Kidney (tissue), 14 donors: Measurements from ENCODE around the gene DOCK7. TPM values are rescaled to one million over a fixed set of nuclear protein-coding genes. Genes with fewer than 3 reads are reported as not detected.

Experiments
- DNase-seq, 5 donors: peaks; one replicate each; pipeline ENCODE4 v3.0.0-alpha.2; 2013 to 2020
- FAIRE-seq: peaks from 2 replicates; lab custom pipeline; 2012; peaks lifted over from hg19 to GRCh38; lab: Jason Lieb, UNC
- H3K27ac ChIP-seq, 2 donors: one replicate each; pipeline ENCODE4 v1.7.0; 2013; ENCODE audit warnings: low read depth in 2 of 2, low read length in 2 of 2, inconsistent platforms in 1 of 2
- H3K27me3 ChIP-seq: one replicate; pipeline ENCODE4 v1.7.1; 2013; ENCODE audit warnings: low read length, inconsistent platforms; ENCODE audit not compliant: control insufficient read depth, insufficient read depth
- H3K36me3 ChIP-seq, 3 donors: one replicate each; pipeline versions ENCODE4 v1.7.0 to v1.7.1; 2013; ENCODE audit warnings: low read length in 3 of 3, control low read depth in 1 of 3, inconsistent platforms in 1 of 3; ENCODE audit not compliant: insufficient read depth in 3 of 3, control insufficient read depth in 2 of 3
- H3K4me1 ChIP-seq, 3 donors: one replicate each; pipeline versions ENCODE4 v1.7.0 to v1.7.1; 2013; ENCODE audit warnings: low read length in 3 of 3, inconsistent platforms in 1 of 3, low read depth in 1 of 3; ENCODE audit not compliant: control insufficient read depth in 2 of 3, insufficient read depth in 2 of 3
- H3K4me3 ChIP-seq, 3 donors: one replicate each; pipeline versions ENCODE4 v1.7.0 to v1.8.1; 2013; ENCODE audit warnings: low read length in 3 of 3, control low read depth in 1 of 3, inconsistent platforms in 1 of 3
- H3K9ac ChIP-seq, 3 donors: one replicate each; pipeline versions ENCODE4 v1.7.0 to v1.7.1; 2013; ENCODE audit warnings: low read length in 3 of 3, control low read depth in 1 of 3, inconsistent platforms in 1 of 3
- H3K9me3 ChIP-seq, 3 donors: one replicate each; pipeline versions ENCODE4 v1.7.0 to v1.7.1; 2013; ENCODE audit warnings: low read length in 3 of 3, control low read depth in 1 of 3, inconsistent platforms in 1 of 3; ENCODE audit not compliant: control insufficient read depth in 2 of 3, insufficient read depth in 1 of 3
- intact Hi-C: fragments of 100-400 bp; cut with DNase I; formaldehyde crosslinking; loops from one replicate; pipeline ENCODE4 v1.11.1; 2022
- polyA plus RNA-seq: library from polyadenylated mRNA; stranded (reverse); fragments of 350-450 nt; fragmentation: Illumina TruSeq; extraction: RNeasy Lipid Tissue Mini Kit (QIAGEN cat#74804); gene quantifications from one replicate; pipeline ENCODE4 v1.2.3, GENCODE V29; 2014; ENCODE audit warnings: low read depth, low replicate concordance; ENCODE audit not compliant: insufficient read depth
- total RNA-seq: library from RNA; stranded (reverse); fragmentation: NEBNext Ultra II Directional; extraction: Animal tissue kit (Norgen Biotek cat#: 25700); gene quantifications from one replicate; pipeline ENCODE4 v1.2.1, GENCODE V29; 2021
- TF ChIP-seq, protein P1 (sequence below): IDR thresholded peaks from 3 replicates; pipeline ENCODE4 v1.5.1; 2012; ENCODE audit warnings: mild to moderate bottlenecking, moderate library complexity, borderline replicate concordance; ENCODE audit not compliant: insufficient read depth; ENCODE audit errors: extremely low read depth
- donor health status: control.
- donor health status: control.
- donor health status: control.
- donor health status: control.
- donor health status: control.
- donor health status: DM: yes; HTN: yes; CAD: no.
- donor health status: Normal renal cell carcinoma (clear cell type).

Gene DOCK7
- total and polyA plus RNA-seq, 2 donors from 2014 or later, result 11.0 to 34.0 TPM

DNA sequence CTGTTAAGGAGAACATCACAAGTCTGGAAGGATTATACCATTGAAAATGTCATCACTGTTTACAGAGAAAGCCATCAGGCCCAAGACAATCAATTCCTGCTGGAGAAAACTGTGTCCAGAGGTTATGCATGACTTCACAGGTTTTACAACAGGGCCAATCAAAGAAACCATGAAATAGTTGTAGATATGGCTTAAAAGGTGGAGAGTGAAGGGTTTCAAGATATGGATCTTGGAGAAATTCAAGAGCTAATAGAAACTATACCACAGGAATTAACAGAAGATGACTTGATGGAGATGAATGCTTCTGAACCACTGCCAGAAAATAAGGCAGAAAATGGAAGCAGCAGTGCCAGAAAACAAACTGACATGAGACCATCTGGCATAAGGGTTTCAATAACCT, 221.1 kb downstream of the DOCK7 start:
- Histone ChIP-seq H3K4me1 (no peaks in the 10 kb centered on the region), H3K36me3 (peaks cover 7 to 17% (median 7%) of the 10 kb centered on the region in 3 donors), H3K27ac (no peak overlapping the region), H3K9me3 (peaks cover 0 to 2% (median 0%) of the 10 kb centered on the region in 3 donors), H3K9ac (no peak overlapping the region), H3K4me3 (no peak overlapping the region), H3K27me3 (no peaks in the 10 kb centered on the region)
- TF ChIP-seq, protein P1, sequence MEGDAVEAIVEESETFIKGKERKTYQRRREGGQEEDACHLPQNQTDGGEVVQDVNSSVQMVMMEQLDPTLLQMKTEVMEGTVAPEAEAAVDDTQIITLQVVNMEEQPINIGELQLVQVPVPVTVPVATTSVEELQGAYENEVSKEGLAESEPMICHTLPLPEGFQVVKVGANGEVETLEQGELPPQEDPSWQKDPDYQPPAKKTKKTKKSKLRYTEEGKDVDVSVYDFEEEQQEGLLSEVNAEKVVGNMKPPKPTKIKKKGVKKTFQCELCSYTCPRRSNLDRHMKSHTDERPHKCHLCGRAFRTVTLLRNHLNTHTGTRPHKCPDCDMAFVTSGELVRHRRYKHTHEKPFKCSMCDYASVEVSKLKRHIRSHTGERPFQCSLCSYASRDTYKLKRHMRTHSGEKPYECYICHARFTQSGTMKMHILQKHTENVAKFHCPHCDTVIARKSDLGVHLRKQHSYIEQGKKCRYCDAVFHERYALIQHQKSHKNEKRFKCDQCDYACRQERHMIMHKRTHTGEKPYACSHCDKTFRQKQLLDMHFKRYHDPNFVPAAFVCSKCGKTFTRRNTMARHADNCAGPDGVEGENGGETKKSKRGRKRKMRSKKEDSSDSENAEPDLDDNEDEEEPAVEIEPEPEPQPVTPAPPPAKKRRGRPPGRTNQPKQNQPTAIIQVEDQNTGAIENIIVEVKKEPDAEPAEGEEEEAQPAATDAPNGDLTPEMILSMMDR, result no peak
- DNase-seq (no peak), FAIRE-seq (no peak)
- intact Hi-C loops, result no loop called here

DNA sequence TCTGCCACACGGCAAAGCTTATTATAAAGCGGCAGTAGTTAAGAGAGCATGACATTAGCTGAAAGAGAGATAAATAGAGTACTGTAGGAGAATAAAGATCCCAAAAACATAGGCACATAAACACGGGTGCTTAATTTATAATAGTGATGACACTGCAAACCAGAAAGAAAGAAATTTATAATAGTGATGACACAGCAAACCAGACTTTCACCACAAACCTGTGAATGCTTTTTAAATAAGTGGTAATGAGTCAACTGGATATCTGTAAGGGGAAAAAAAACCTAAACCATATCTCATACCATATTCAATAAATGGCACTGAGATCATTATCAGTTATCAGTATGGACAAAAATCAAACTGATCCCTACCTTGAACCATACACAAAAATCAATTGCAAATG, 225.8 kb downstream of the DOCK7 start:
- intact Hi-C loops, result no loop called here
- TF ChIP-seq, protein P1, result no peak
- Histone ChIP-seq H3K4me1 (no peaks in the 10 kb centered on the region), H3K9me3 (no peaks in the 10 kb centered on the region), H3K9ac (no peak overlapping the region), H3K27ac (no peak overlapping the region), H3K27me3 (no peaks in the 10 kb centered on the region), H3K36me3 (peaks cover 0 to 10% (median 8%) of the 10 kb centered on the region in 3 donors), H3K4me3 (no peak overlapping the region)
- FAIRE-seq, result no peak
- DNase-seq, result no peak

DNA sequence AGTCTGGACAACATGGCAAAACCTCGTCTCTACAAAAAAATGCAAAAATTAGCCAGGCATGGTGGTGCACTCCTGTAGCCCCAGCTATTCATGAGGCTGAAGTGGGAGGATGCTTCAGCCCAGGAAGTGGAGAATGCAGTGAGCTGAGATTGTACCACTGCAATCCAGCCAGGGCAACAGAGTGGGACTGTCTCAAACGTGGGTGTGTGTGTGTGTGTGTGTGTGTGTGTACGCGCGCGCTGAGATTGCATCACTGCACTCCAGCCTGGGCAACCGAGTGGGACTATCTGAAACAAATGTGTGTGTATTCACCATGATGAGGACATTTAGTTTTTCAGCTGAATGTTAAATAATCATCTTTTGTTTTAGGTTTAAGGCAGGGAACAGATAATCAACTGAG, 230.2 kb downstream of the DOCK7 start:
- no peak for DNase-seq
- Histone ChIP-seq H3K9me3 (no peaks in the 10 kb centered on the region), H3K4me1 (no peaks in the 10 kb centered on the region), H3K36me3 (peaks cover 0 to 20% (median 5%) of the 10 kb centered on the region in 3 donors), H3K4me3 (no peak overlapping the region), H3K27me3 (no peaks in the 10 kb centered on the region), H3K27ac (no peak overlapping the region), H3K9ac (no peak overlapping the region)
- FAIRE-seq, result no peak
- TF ChIP-seq, protein P1, result no peak
- intact Hi-C loops, result no loop called here

DNA sequence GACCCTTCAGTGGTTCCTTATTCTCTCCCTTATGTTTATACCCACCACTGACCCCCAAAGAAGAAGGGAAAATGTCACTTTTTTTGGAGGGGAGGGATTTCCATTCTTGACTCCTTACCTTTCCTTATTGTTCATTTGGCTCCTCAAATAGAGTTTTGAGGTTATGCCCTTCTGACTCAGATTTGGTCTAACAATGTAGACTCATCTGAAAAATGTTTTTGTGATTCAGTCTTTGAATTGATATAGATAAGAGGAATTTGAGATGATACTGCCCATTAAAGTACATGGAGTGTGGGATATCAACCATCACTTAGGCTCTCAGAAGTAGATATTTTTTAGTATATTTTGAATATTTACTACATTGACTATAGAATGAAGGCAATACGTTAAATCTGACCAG, 235.2 kb downstream of the DOCK7 start:
- intact Hi-C loops, result no loop called here
- Histone ChIP-seq H3K4me1 (no peaks in the 10 kb centered on the region), H3K36me3 (peaks cover 3 to 30% (median 11%) of the 10 kb centered on the region in 3 donors), H3K27me3 (no peaks in the 10 kb centered on the region), H3K9me3 (no peaks in the 10 kb centered on the region), H3K27ac (no peak overlapping the region), H3K9ac (no peak overlapping the region), H3K4me3 (no peak overlapping the region)
- no peak for FAIRE-seq
- TF ChIP-seq, protein P1, result no peak
- DNase-seq, result no peak
